Measurements from ENCODE around the gene RNASE8. TPM values are rescaled to one million over a fixed set of nuclear protein-coding genes. Genes with fewer than 3 reads are reported as not detected.

Gene RNASE8
- total RNA-seq, 1 experiment from 2014 or later, result not detected

- H3K9me3 ChIP-seq (ENCODE audit: control insufficient read depth, insufficient read depth, low read depth, low read length), result no peaks in the 10 kb centered on the region
- POLR2A ChIA-PET, result no interaction called here
- H3K4me1 ChIP-seq (ENCODE audit: control insufficient read depth, insufficient read depth, low read length), result no peaks in the 10 kb centered on the region
- CTCF ChIA-PET, result no interaction called here
- H3K4me3 ChIP-seq (ENCODE audit: low read depth in 2 of 2, low read length in 2 of 2), result no peak overlapping the region
- no peak for ATAC-seq
- no peaks in the 10 kb centered on the region for H3K36me3 ChIP-seq (ENCODE audit: control insufficient read depth, insufficient read depth, low read length)
- DNase-seq (ENCODE audit: low read depth, low spot score), result no peak
- no peaks in the 10 kb centered on the region; the same call in none of the 2 replicates for H3K27me3 ChIP-seq (ENCODE audit: control insufficient read depth, insufficient read depth, low read length)
- no peak for TF ChIP-seq CTCF (IDR thresholded peaks at IDR 0.05)
- TF ChIP-seq POLR2AphosphoS5 (IDR thresholded peaks at IDR 0.05; ENCODE audit: low read depth, low read length), result no peak
- no peak for TF ChIP-seq SIN3A (IDR thresholded peaks at IDR 0.05; ENCODE audit: borderline replicate concordance, insufficient read depth, low read depth, low read length)
- TF ChIP-seq REST (IDR thresholded peaks at IDR 0.05; ENCODE audit: insufficient read depth in 1 of 2, low read depth in 2 of 2, low read length in 1 of 2), result no peak
- TF ChIP-seq TCF7L2 (IDR thresholded peaks at IDR 0.05; ENCODE audit: low read depth, low read length), result no peak
- in situ Hi-C loops (cut with HindIII; ENCODE audit: low pct_unique_long_range_greater_than_20kb, low sequenced_read_pairs), result no loop called here
- intact Hi-C loops (cut with micrococcal nuclease; ENCODE audit: unreplicated experiment), result no loop called here
- no TSS peak for BruUV-seq (replicated peaks)
- no peak overlapping the region for H3K27ac ChIP-seq (ENCODE audit: low read length)
Observed at GRCh38 chr14:21032326-21033132, 25.1 kb upstream of the RNASE8 start.

- no peaks in the 10 kb centered on the region for H3K4me1 ChIP-seq (ENCODE audit: control insufficient read depth, insufficient read depth, low read length)
- in situ Hi-C loops (cut with HindIII; ENCODE audit: low pct_unique_long_range_greater_than_20kb, low sequenced_read_pairs) (no loop called here), intact Hi-C loops (cut with micrococcal nuclease; ENCODE audit: unreplicated experiment) (no loop called here)
- ATAC-seq, result no peak
- no TSS peak for BruUV-seq (replicated peaks)
- no peaks in the 10 kb centered on the region for H3K9me3 ChIP-seq (ENCODE audit: control insufficient read depth, insufficient read depth, low read depth, low read length)
- no peak for TF ChIP-seq TCF7L2 (IDR thresholded peaks at IDR 0.05; ENCODE audit: low read depth, low read length)
- TF ChIP-seq POLR2AphosphoS5 (IDR thresholded peaks at IDR 0.05; ENCODE audit: low read depth, low read length), result no peak
- no peak for TF ChIP-seq CTCF (IDR thresholded peaks at IDR 0.05)
- no peak for TF ChIP-seq SIN3A (IDR thresholded peaks at IDR 0.05; ENCODE audit: borderline replicate concordance, insufficient read depth, low read depth, low read length)
- no peak for TF ChIP-seq REST (IDR thresholded peaks at IDR 0.05; ENCODE audit: insufficient read depth in 1 of 2, low read depth in 2 of 2, low read length in 1 of 2)
- ChIA-PET POLR2A (no interaction called here), CTCF (interaction anchor here (0.7 kb wide), 1 partner anchor 18 kb away, joined by 3 read pairs; no protein-coding TSS in a partner anchor)
- no peaks in the 10 kb centered on the region; the same call in none of the 2 replicates for H3K27me3 ChIP-seq (ENCODE audit: control insufficient read depth, insufficient read depth, low read length)
- no peak for DNase-seq (ENCODE audit: low read depth, low spot score)
- no peak overlapping the region for H3K27ac ChIP-seq (ENCODE audit: low read length)
- no peaks in the 10 kb centered on the region for H3K36me3 ChIP-seq (ENCODE audit: control insufficient read depth, insufficient read depth, low read length)
- no peak overlapping the region for H3K4me3 ChIP-seq (ENCODE audit: low read depth in 2 of 2, low read length in 2 of 2)
Observed at GRCh38 chr14:21033133-21033698, 24.4 kb upstream of the RNASE8 start.

Data from Panc1 (cell line).